HG03066 (cell line): ENCODE results near the gene C2CD5.
A peak's percentile ranks its signal among the peaks of the same experiment; 100 is the strongest.

ENCODE experiments used
- ATAC-seq: cut with Tn5 transposase; IDR thresholded peaks from one replicate; pipeline ENCODE4 v1.9.1; 2021; ENCODE audit warnings: low read depth; ENCODE audit not compliant: unreplicated experiment

C2CD5 gene

GRCh38 chr12:22435583-22435982 lies 108.8 kb downstream of the C2CD5 start:
- ATAC-seq, result no peak

DNA sequence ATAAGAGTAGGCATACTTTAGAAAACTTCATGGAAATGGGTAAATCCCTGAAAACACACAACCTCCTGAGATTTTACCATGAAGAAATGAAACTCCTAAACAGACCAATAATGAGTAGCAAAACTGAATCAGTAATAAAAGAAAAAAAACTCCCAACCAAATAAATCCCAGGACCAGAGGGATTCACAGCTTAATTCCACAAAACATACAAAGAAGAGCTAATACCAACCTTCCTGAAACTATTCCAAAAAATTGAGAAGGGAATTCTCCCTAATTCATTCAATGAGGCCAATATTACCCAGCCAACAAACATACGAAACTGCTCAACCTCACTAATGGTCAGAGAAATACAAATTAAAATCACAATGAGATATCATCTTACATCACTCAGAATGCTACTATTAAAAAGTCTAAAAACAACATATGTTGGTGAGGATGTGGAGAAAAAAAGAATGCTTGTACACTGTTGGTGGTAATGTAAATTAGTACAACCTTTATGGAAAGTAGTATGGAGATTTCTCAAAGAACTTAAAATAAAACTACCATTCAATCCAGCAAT lies 112.6 kb downstream of the C2CD5 start:
- ATAC-seq, result no peak

DNA sequence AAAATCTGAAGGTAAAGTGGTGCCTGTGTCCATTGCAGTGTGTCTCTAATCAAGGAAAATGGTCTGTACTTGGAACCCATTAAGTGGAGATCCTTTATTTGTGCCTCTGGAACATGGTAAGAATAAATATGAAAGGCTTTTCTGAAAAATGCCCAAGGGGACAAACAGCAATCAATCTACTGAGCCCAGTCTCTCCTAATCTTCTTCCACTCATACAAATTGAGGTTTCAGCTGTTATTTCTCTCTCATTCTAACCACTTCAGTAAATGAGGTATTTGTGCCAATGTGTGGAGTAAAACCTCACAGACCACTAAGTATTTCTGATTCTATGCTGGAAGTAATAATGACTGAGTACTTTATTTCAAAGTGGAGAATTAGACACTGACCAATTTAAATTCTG lies 127.5 kb downstream of the C2CD5 start:
- ATAC-seq, result no peak

- ATAC-seq, result no peak
Measured at GRCh38 chr12:22415342-22416309, 128.7 kb downstream of the C2CD5 start.

DNA sequence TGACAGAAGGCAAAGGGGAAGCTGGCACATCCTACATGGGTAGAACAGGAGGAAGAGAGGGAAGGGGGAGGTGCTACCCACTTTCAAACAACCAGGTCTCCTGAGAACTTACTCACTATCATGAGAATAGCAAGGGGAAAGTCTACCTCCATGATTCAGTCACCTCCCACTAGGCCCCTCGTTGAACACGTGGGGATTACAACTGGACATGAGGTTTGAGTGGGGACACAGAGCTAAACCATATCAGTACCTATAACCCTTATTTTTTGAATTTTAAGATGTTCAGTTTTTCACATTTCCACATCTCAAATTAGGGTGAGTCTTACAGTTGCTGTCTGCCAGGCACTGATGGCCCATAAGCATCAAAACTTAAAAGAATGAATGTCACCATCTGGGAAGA lies 129.6 kb downstream of the C2CD5 start:
- ATAC-seq, result no peak

DNA sequence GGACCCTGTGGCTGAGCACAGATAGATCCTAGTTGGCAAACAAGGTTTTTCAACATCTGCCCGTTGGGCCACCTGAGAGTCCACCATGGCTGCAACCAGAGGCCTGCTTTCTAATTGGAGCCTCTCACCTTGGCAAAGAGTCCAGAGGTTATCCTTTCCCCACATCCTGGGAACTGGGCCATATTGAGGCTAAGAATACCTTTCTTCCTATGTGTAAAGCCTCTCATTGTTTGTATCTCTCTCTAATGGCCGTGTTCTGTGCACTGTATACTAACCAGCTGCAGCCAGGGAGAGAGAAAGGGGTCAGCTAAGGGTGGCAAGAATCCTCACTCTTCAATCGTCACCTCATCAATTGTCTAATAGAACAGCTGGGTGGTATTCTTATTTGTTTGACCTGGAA lies 130.8 kb downstream of the C2CD5 start:
- no peak for ATAC-seq

- no peak for ATAC-seq
Measured at GRCh38 chr12:22412581-22412980, 131.8 kb downstream of the C2CD5 start.

DNA sequence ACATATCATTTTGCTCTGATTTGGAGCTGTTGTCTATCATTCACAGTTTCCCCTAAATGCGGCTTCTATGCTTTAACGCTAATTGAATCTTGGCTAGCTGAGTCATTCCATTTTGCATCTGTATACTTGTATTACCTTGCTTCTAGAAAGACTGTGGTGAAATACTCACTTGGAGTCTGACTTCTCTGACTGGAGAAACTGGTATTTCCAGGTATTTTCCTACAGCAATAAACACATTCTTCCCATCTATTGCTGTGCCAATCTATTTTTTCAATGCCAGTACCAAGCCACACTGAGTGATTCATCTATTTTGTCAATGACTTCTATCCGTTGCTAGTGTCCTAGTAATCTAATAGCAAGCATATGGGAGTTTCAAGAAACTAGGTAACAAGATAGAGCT lies 133.9 kb downstream of the C2CD5 start:
- no peak for ATAC-seq

DNA sequence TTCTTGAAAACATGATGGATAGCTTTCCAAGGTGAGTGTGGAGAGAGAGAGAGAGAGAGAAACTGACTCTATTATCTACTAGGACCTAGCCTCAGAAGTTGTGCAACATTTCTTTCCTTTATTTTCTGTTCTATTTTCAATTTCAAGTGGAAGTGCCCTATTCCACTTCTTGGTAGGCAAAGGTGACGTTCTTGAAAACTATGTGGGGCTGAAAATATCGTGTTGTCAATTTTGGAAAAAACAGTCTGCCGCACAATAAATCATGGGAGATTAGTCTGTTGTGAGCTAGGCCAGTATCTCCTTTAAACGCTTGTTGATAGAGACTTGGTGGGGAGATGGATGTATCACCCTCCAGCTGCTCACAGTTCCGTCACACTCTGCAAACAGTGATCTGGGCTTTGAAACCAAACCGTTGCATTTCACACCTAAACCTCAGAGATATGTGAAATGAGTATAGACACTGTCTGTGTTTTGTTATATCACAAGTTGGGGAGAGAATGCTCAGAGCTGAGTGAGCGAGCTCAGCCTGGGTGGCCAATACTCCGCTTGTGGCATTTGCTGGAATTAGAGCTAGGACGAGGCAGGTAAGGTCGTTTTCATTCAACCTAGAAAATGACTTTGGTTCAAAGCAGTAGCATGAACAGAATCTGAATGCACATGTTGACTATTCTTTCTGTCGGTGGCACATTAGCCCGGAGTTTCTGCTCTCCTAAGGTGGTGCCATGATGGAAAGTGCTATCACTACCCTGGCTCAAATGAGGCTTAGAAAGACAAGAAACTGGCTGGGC lies 134.8 kb downstream of the C2CD5 start:
- ATAC-seq, result peak; percentile 99

- no peak for ATAC-seq
Measured at GRCh38 chr12:22408610-22409376, 135.5 kb downstream of the C2CD5 start.

DNA sequence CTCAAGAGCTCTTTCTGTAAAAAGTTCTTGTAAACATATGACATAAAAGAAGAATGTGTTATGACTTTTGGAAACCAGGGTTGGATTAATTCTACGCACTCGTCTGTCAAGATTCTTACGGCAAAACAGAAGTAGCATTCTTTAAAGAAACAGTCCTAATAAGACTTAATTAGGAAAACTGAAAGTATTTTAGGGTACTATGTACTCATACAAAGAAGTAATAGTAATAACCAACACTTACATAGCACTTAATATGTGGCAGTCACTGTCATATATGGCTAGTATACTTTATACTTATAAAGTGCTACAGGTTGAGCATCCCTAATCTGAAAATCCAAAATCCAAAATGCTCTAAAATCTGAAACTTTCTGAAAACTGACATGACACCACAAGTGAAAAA lies 136.9 kb downstream of the C2CD5 start:
- no peak for ATAC-seq

DNA sequence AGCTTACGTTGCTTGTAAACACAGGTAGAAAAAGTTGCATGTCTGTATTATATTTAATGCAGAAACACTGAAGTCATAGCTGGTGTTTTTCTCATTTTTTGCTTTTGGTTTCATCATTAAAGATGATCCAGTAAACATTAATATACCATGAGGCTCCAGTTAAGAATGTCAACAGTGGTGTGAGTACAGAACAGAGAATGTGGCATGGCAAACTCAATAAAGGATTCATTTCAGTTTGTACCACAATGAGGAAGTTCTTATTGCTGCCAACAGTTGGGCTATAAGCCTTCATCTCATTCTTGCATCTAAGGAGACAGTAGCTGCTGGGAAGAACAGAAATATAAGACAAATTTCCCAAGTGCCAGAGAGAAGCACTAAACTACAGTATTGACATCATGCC lies 137.7 kb downstream of the C2CD5 start:
- no peak for ATAC-seq

DNA sequence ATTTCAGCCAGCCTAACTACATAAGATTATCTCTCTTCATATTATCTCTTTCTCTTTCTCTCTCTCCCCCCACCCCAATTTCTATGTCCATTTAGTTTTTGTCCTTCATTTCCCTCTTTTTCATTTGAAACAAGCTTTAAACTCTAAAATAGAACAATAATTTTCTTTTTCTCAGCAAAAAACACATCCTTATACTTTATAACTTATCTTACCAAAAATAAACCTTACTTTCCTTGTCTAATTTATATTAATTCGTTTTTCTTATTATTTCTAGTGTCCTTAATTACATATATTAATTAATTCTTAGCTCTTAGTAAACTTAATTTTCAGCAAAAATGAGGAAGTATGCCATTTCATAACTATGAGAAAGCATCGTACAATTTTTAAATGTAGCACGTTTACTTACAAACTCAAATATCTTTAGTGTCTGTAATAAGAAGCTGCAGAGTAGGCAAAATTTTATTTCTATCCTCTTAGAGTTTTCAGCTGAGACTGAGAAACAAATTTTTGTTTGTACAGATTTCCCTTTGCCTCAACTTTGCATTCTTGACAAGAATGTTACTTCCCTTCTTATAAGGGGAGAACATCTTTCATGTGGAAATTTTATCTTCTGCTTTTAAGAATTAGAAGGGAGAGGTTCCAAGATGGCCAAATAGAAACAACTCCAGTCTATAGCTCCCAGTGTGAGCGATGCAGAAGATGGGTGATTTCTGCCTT lies 144.7 kb downstream of the C2CD5 start:
- no peak for ATAC-seq
